HG03342 (cell line): ENCODE data around the gene PIP5K1B.
"Not testable (repeated sequence)": the region's sequence is repeated elsewhere in the genome, so short reads cannot be mapped to it uniquely, and the experiment has no call there.

Experiments
- ATAC-seq: cut with Tn5 transposase; IDR thresholded peaks from one replicate; pipeline ENCODE4 v1.9.1; 2021; ENCODE audit warnings: mild to moderate bottlenecking, moderate library complexity; ENCODE audit not compliant: unreplicated experiment

The PIP5K1B gene

GRCh38 chr9:68704814-68705530, at the start of gene PIP5K1B:
TSS of gene PIP5K1B (plus strand) at chr9:68705240. CDS start at chr9:68822615, 117,375 bp downstream.
- ATAC-seq: peak; percentile 75

- no peak for ATAC-seq
Observed at GRCh38 chr9:68664036-68664435, 41.0 kb upstream of the PIP5K1B start.

- no peak for ATAC-seq
Observed at GRCh38 chr9:68668127-68668526, 36.9 kb upstream of the PIP5K1B start.

GRCh38 chr9:68669218-68669617, 35.8 kb upstream of the PIP5K1B start:
- ATAC-seq: no peak

GRCh38 chr9:68672215-68672614, 32.8 kb upstream of the PIP5K1B start:
- ATAC-seq: peak; percentile 58

GRCh38 chr9:68672625-68673024, 32.4 kb upstream of the PIP5K1B start:
- no peak for ATAC-seq

- no peak for ATAC-seq
Observed at GRCh38 chr9:68678430-68678829, 26.6 kb upstream of the PIP5K1B start.

- ATAC-seq: no peak
Observed at GRCh38 chr9:68683433-68683832, 21.6 kb upstream of the PIP5K1B start.

- no peak for ATAC-seq
Observed at GRCh38 chr9:68685213-68685612, 19.8 kb upstream of the PIP5K1B start.

GRCh38 chr9:68685770-68686169, 19.3 kb upstream of the PIP5K1B start:
- peak; percentile 92 for ATAC-seq

- no peak for ATAC-seq
Observed at GRCh38 chr9:68690088-68690487, 15.0 kb upstream of the PIP5K1B start.

GRCh38 chr9:68692519-68692918, 12.5 kb upstream of the PIP5K1B start:
- no peak for ATAC-seq

GRCh38 chr9:68694125-68694524, 10.9 kb upstream of the PIP5K1B start:
- ATAC-seq: no peak

- no peak for ATAC-seq
Observed at GRCh38 chr9:68697851-68698250, 7.2 kb upstream of the PIP5K1B start.

GRCh38 chr9:68698943-68699509, 6.0 kb upstream of the PIP5K1B start:
- ATAC-seq: no peak

GRCh38 chr9:68699625-68700024, 5.4 kb upstream of the PIP5K1B start:
- ATAC-seq: not testable (repeated sequence)

- ATAC-seq: no peak
Observed at GRCh38 chr9:68702493-68702892, 2.5 kb upstream of the PIP5K1B start.

GRCh38 chr9:68703672-68704071, 1.4 kb upstream of the PIP5K1B start:
- ATAC-seq: no peak

GRCh38 chr9:68704498-68704813, 584 bp upstream of the PIP5K1B start:
- no peak for ATAC-seq

GRCh38 chr9:68705531-68706362, 707 bp downstream of the PIP5K1B start:
- peak; percentile 12 for ATAC-seq

GRCh38 chr9:68706363-68707201, 1.5 kb downstream of the PIP5K1B start:
- peak; percentile 24 for ATAC-seq
